Stimulated activated CD4-positive, alpha-beta T cell treated with anti-CD3 and anti-CD28 coated beads, Interleukin-12 subunit alpha, Interleukin-12 subunit beta, amount 100 ng/mL, for 24 hours (primary cell): Measurements from ENCODE around the gene EN2.
"Not testable (repeated sequence)": the region's sequence is repeated elsewhere in the genome, so short reads cannot be mapped to it uniquely, and the experiment has no call there.

Source experiments
- DNase-seq, 2 experiments: peaks; one replicate each; pipeline ENCODE4 v3.0.0-alpha.2; 2020; ENCODE audit warnings: low read depth in 2 of 2

Gene EN2

GRCh38 chr7:155425887-155426286 is 32.0 kb upstream of the EN2 start:
- DNase-seq: no peak

- DNase-seq: no peak
Observed at GRCh38 chr7:155426543-155427410, 31.2 kb upstream of the EN2 start.

- DNase-seq: no peak
Observed at GRCh38 chr7:155427411-155428038, 30.4 kb upstream of the EN2 start.

GRCh38 chr7:155428171-155428834 is 29.6 kb upstream of the EN2 start:
- DNase-seq: no peak

- DNase-seq: no peak
Observed at GRCh38 chr7:155429651-155430050, 28.3 kb upstream of the EN2 start.

- no peak for DNase-seq
Observed at GRCh38 chr7:155430606-155431005, 27.3 kb upstream of the EN2 start.

GRCh38 chr7:155431231-155431630 is 26.7 kb upstream of the EN2 start:
- no peak for DNase-seq

GRCh38 chr7:155431711-155432110 is 26.2 kb upstream of the EN2 start:
- DNase-seq: no peak

GRCh38 chr7:155435110-155435509 is 22.8 kb upstream of the EN2 start:
- DNase-seq: no peak

- no peak for DNase-seq
Observed at GRCh38 chr7:155437836-155438235, 20.1 kb upstream of the EN2 start.

GRCh38 chr7:155438777-155439176 is 19.2 kb upstream of the EN2 start:
- DNase-seq: no peak

GRCh38 chr7:155439311-155440017 is 18.5 kb upstream of the EN2 start:
- DNase-seq: no peak

GRCh38 chr7:155440018-155440410 is 17.9 kb upstream of the EN2 start:
- no peak for DNase-seq

- no peak for DNase-seq
Observed at GRCh38 chr7:155441856-155442255, 16.1 kb upstream of the EN2 start.

GRCh38 chr7:155444746-155445145 is 13.2 kb upstream of the EN2 start:
- no peak for DNase-seq

GRCh38 chr7:155445606-155446005 is 12.3 kb upstream of the EN2 start:
- DNase-seq: not testable (repeated sequence)

- no peak for DNase-seq
Observed at GRCh38 chr7:155447603-155448002, 10.3 kb upstream of the EN2 start.

GRCh38 chr7:155448632-155449007 is 9.3 kb upstream of the EN2 start:
- no peak for DNase-seq

GRCh38 chr7:155449008-155449868 is 8.7 kb upstream of the EN2 start:
- no peak for DNase-seq

- no peak for DNase-seq
Observed at GRCh38 chr7:155449869-155450557, 7.9 kb upstream of the EN2 start.

- DNase-seq: no peak
Observed at GRCh38 chr7:155450558-155450969, 7.4 kb upstream of the EN2 start.
